GM12891 (cell line): ENCODE results near the gene KCNK1.
"Not testable (repeated sequence)": the region's sequence is repeated elsewhere in the genome, so short reads cannot be mapped to it uniquely, and the experiment has no call there.

Experiments
- DNase-seq: peaks from one replicate; pipeline ENCODE4 v3.0.0; 2011; ENCODE audit warnings: low spot score; ENCODE audit not compliant: insufficient read length
- FAIRE-seq: peaks from 2 replicates; lab custom pipeline; 2011; peaks lifted over from hg19 to GRCh38; lab: Jason Lieb, UNC
- PAX5 ChIP-seq: IDR thresholded peaks from 2 replicates; pipeline ENCODE4 v1.6.1; 2011; ENCODE audit warnings: low read length, moderate library complexity, mild to moderate bottlenecking; ENCODE audit not compliant: insufficient read depth, severe bottlenecking
- POLR2A ChIP-seq: IDR thresholded peaks from 2 replicates; pipeline ENCODE4 v1.6.1; 2011; ENCODE audit warnings: low read depth, low read length, control low read depth
- POLR2AphosphoS5 ChIP-seq: IDR thresholded peaks from 2 replicates; pipeline ENCODE4 v1.6.1; 2011; ENCODE audit warnings: low read depth, low read length, control low read depth
- POU2F2 ChIP-seq: IDR thresholded peaks from 2 replicates; pipeline ENCODE4 v1.6.1; 2011; ENCODE audit warnings: low read depth, mild to moderate bottlenecking, control low read depth, low read length, moderate library complexity
- SPI1 ChIP-seq: IDR thresholded peaks from 2 replicates; pipeline ENCODE4 v1.6.1; 2011; ENCODE audit warnings: low read depth, low read length, control low read depth
- TAF1 ChIP-seq: IDR thresholded peaks from 2 replicates; pipeline ENCODE4 v1.6.1; 2011; ENCODE audit warnings: low read depth, low read length, control low read depth

The KCNK1 gene

DNA sequence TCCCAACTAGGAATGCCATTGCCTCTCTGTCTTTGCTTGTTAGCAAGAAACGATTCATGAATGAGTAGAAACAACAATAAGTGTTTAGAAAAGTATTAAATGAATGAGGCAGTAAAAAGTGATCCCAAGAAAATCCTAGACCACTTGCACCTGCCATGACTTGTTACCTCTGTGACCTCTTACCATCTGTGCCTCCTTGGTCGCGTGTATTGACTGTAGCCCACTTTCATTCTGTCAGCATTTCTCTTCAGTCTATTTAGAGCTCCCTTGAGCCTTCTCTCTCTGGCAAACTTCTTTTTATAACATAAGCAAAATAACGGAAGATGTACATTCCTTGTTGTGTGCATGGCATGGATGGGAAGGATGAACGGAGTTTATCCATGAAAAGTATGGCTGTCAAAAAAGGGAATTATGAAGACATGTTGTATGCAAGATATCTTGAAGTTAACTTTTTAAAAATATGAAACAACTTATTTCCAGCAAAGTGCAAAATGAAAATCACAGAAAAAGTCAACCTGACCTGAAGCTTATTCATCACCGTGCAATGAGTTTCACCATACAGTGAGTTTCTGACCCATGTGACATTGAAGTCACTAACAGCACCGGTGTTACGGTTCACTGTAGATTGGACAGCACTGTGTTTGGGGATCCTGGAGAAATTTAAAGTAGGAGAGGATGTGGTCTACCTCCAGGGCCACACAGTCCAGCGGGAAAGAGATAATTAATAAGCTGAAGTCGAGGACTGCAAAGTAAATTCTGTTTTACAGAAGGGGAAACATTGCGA, 47.7 kb downstream of the KCNK1 start:
- TF ChIP-seq PAX5: no peak
- TF ChIP-seq POLR2A: no peak
- no peak for TF ChIP-seq POU2F2
- TF ChIP-seq TAF1: no peak
- no peak for TF ChIP-seq SPI1
- no peak for TF ChIP-seq POLR2AphosphoS5
- DNase-seq (no peak), FAIRE-seq (no peak)

- no peak for FAIRE-seq
- no peak for DNase-seq
- no peak for TF ChIP-seq PAX5
- TF ChIP-seq TAF1: no peak
These were observed 48.8 kb downstream of the KCNK1 start for GRCh38 chr1:233662575-233663304.

DNA sequence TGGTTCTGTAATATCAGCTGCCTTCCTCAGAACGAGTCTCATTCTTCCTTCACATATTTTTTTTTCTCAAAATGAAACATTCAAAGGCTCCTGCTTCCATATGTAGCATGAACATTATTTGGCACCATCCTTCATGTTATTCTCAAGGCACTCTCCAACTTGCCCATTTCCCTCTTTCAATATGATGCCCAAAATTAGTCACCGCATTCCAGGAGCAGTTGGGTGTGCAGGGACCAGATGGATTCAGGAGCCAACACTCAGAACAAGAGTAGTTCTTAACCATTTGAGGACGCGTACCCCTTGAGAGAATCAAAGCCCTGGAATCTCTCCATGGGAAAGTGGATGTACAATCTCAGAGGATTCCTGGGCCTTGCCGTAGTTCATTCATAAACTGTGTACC, 50.3 kb downstream of the KCNK1 start:
- TF ChIP-seq POLR2A (no peak), SPI1 (no peak), TAF1 (no peak), POLR2AphosphoS5 (no peak), POU2F2 (no peak), PAX5 (no peak)
- no peak for DNase-seq
- no peak for FAIRE-seq

DNA sequence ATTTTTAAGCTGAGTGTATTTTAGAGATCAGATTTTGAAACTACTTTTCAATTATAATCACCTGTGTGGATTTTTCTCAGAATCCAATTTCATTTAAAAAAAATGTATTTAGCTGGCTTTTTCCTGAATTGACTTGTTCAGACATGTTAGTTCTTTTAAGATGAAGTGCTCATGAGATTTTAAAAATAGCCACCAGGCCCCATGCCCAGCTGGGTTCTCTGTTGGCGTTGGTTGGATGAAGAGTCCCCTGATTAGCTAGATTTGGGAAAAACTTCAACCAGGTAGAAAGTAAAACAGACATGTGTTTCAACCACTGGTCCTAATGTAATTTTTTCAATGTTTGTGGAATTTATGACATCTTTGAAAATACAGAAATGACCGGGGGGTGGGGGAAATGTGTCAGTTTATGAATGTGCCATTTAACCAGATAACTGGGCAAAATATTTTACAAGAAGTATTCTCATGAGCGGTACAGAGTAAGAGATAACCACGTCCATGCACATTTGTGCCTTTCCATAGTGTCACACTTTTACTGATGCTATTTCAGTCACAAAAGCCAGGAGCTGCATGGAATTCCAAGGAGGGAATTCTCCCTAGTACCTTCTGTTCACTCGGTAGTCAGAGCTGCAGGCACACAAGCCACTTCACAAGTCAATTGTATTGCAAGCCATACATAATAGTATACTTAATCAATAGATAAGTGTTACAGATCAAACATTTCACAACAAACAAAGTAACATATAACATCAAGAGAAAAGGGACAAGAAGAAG, 51.1 kb downstream of the KCNK1 start:
- FAIRE-seq: no peak
- no peak for DNase-seq
- TF ChIP-seq POLR2AphosphoS5 (no peak), POLR2A (no peak), TAF1 (no peak), POU2F2 (no peak)

DNA sequence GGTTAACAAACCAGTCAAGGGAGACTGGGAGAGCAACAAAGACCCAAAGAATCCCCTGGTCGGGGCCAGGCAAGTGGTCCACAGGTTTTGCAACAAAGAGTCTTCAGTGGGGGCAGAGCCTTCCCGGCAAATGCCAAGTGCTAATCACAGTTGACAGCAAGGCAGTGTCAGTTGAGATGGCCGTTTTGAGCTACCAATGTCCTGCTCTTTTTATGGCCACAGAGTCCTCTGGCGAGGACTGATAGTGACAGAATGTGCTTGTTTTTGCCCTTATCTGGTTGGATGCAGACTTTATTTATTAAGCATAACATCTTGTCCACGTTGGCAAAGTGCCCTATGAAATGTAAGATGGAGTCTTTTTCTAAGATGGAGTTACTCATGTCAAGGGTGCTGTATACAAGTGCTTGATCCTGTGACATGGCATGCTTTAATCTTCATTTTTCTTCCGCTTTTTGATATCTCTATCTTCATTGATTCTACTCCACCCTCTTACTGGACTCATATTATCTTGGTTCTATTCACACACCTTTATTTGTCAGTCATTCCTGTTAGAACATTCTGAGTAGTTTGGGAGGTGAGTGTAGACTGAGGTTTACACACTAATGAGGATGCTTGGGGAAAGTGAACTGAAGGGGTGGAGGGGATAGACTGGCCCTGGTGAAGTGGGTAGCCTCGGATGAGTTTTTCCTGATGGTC, 51.8 kb downstream of the KCNK1 start:
- DNase-seq: no peak
- FAIRE-seq: no peak
- TF ChIP-seq POLR2A (no peak), PAX5 (no peak), TAF1 (no peak), POU2F2 (no peak), POLR2AphosphoS5 (no peak), SPI1 (no peak)

- TF ChIP-seq POLR2AphosphoS5: no peak
- TF ChIP-seq PAX5: no peak
- no peak for TF ChIP-seq POU2F2
- FAIRE-seq: no peak
These were observed 53.8 kb downstream of the KCNK1 start for GRCh38 chr1:233667741-233668140.

DNA sequence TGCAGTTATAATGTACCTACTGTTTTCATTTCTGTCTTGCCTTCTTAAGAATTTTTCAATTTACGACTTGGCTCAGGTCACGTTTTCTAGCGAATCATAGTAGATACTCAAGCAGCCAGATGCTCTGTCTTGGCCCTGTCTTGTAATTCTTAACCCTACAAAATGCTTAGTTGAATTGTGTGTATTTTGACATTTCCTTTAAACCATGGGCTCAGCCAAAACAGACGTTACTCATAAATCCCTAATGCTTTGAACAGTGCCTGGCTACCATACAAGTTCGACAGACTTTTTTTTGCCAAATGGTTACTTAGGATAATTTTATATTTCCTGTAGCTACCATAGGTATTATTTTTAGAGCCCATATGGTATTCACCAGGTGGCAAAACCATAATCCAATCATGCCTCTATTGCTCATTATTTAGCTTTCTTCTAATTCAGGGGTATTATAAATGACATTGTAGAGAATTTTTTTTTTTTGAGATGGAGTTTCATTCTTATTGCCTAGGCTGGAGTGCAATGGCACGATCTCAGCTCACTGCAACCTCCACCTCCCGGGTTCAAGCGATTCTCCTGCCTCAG, 54.3 kb downstream of the KCNK1 start:
- DNase-seq (no peak), FAIRE-seq (no peak)
- TF ChIP-seq TAF1: no peak
- no peak for TF ChIP-seq POU2F2
- TF ChIP-seq POLR2AphosphoS5: no peak
- no peak for TF ChIP-seq PAX5
- TF ChIP-seq POLR2A: no peak
- TF ChIP-seq SPI1: no peak

More at GRCh38 chr1:233667741-233668140, 53.8 kb downstream of the KCNK1 start:
- no peak for DNase-seq

GRCh38 chr1:233668725-233669294, 54.9 kb downstream of the KCNK1 start:
- FAIRE-seq (no peak), DNase-seq (no peak)
- TF ChIP-seq POLR2A (no peak), TAF1 (no peak), POU2F2 (no peak), SPI1 (no peak), PAX5 (no peak), POLR2AphosphoS5 (no peak)

DNA sequence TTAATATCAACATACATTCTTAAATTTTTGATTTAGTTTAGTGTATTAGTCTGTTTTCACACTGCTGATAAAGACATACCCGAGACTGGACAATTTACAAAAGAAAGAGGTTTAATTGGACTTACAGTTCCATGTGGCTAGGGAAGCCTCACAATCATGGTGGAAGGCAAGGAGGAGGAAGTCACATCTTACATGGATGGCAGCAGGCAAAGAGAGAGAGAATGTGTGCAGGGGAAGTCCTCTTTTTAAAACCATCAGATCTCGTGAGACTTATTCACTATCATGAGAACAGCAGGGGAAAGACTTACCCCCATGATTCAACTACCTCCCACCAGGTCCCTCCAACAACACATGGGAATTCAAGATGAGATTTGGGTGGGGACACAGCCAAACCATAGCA, 56.5 kb downstream of the KCNK1 start:
- not testable (repeated sequence) for DNase-seq, FAIRE-seq
